Neural cell (in vitro differentiated cells): ENCODE measurements around the gene GPR84. TPM values are rescaled to one million over a fixed set of nuclear protein-coding genes. Genes with fewer than 3 reads are reported as not detected.

Source experiments
- H2AFZ ChIP-seq: fragments of 200-600, 300-800 bp; sonication (generic), shearing (Covaris generic); 2 replicates; pipeline ENCODE4 v1.6.0; 2014; ENCODE audit warnings: low read depth, mild to moderate bottlenecking, antibody characterized with exemption, low read length, moderate library complexity
- H3F3A ChIP-seq: fragments of 200-600 bp; shearing (Covaris generic); 2 replicates; pipeline ENCODE4 v1.6.1; 2016; ENCODE audit warnings: mild to moderate bottlenecking, moderate library complexity, mixed read lengths, antibody characterized with exemption, low read length; ENCODE audit not compliant: insufficient read depth, poor library complexity, severe bottlenecking
- H3K27ac ChIP-seq: fragments of 200-600, 300-800 bp; sonication (generic), shearing (Covaris generic); 2 replicates; pipeline ENCODE4 v1.5.1; 2014; ENCODE audit warnings: mild to moderate bottlenecking, low read length, moderate library complexity
- H3K27me3 ChIP-seq: fragments of 300-800, 200-600 bp; sonication (generic), shearing (Covaris generic); 2 replicates; pipeline ENCODE4 v1.6.0; 2014; ENCODE audit warnings: mild to moderate bottlenecking, low read depth, low read length, moderate library complexity; ENCODE audit not compliant: insufficient read depth
- H3K36me3 ChIP-seq: fragments of 300-800, 200-600 bp; sonication (generic), shearing (Covaris generic); 2 replicates; pipeline ENCODE4 v1.5.1; 2014; ENCODE audit warnings: mild to moderate bottlenecking, antibody characterized with exemption, low read length, moderate library complexity; ENCODE audit not compliant: insufficient read depth
- H3K4me2 ChIP-seq: fragments of 300-800, 200-600 bp; sonication (generic), shearing (Covaris generic); 2 replicates; pipeline ENCODE4 v1.6.0; 2014; ENCODE audit warnings: mild to moderate bottlenecking, low read length
- H3K4me3 ChIP-seq: fragments of 300-800, 200-600 bp; sonication (generic), shearing (Covaris generic); 2 replicates; pipeline ENCODE4 v1.5.1; 2014; ENCODE audit warnings: mild to moderate bottlenecking, low read length, moderate library complexity
- H3K79me2 ChIP-seq: fragments of 200-600 bp; shearing (Covaris generic); replicated peaks from 2 replicates; pipeline ENCODE4 v1.6.0; 2014; ENCODE audit warnings: mild to moderate bottlenecking, low read length, moderate library complexity; ENCODE audit not compliant: insufficient read depth
- H3K9ac ChIP-seq: fragments of 300-800, 200-600 bp; sonication (generic), shearing (Covaris generic); 2 replicates; pipeline ENCODE4 v1.6.1; 2016; ENCODE audit warnings: mild to moderate bottlenecking, low read length, mixed read lengths
- H3K9me2 ChIP-seq: fragments of 200-600 bp; shearing (Covaris generic); 2 replicates; pipeline ENCODE4 v1.6.1; 2016; ENCODE audit warnings: mild to moderate bottlenecking, low read length, mixed read lengths; ENCODE audit not compliant: insufficient read depth
- H3K9me3 ChIP-seq: fragments of 200-600, 300-800 bp; sonication (generic), shearing (Covaris generic); 2 replicates; pipeline ENCODE4 v1.6.1; 2016; ENCODE audit warnings: mild to moderate bottlenecking, mixed run types, low read length, moderate library complexity, mixed read lengths
- H4K20me1 ChIP-seq: fragments of 200-600 bp; shearing (Covaris generic); 2 replicates; pipeline ENCODE4 v1.6.1; 2016; ENCODE audit warnings: mild to moderate bottlenecking, mixed run types; ENCODE audit not compliant: insufficient read depth
- CTCF ChIP-seq: fragments of 450-650 bp; IDR thresholded peaks from 2 replicates; pipeline ENCODE4 v1.5.1; 2014; ENCODE audit warnings: antibody characterized with exemption, mild to moderate bottlenecking, moderate library complexity; ENCODE audit not compliant: poor library complexity, severe bottlenecking
- EP300 ChIP-seq: fragments of 450-650 bp; conservative IDR thresholded peaks from 2 replicates; pipeline ENCODE4 v1.6.1; 2014; ENCODE audit warnings: antibody characterized with exemption, mild to moderate bottlenecking, moderate library complexity; ENCODE audit not compliant: poor library complexity, severe bottlenecking
- EZH2 ChIP-seq: fragments of 200-600, 300-800 bp; shearing (Covaris generic), sonication (generic); IDR thresholded peaks from 2 replicates; pipeline ENCODE4 v1.6.1; 2014; ENCODE audit warnings: antibody characterized with exemption, low read length, borderline replicate concordance, mild to moderate bottlenecking; ENCODE audit not compliant: insufficient read depth, poor library complexity, severe bottlenecking
- MXI1 ChIP-seq: fragments of 450-650 bp; conservative IDR thresholded peaks from 2 replicates; pipeline ENCODE4 v1.6.1; 2014; ENCODE audit warnings: antibody characterized with exemption, mild to moderate bottlenecking; ENCODE audit not compliant: poor library complexity, severe bottlenecking
- POLR2AphosphoS5 ChIP-seq: IDR thresholded peaks from 2 replicates; pipeline ENCODE4 v1.6.1; 2012
- RAD21 ChIP-seq: fragments of 450-650 bp; conservative IDR thresholded peaks from 2 replicates; pipeline ENCODE4 v1.6.1; 2014; ENCODE audit warnings: antibody characterized with exemption, mild to moderate bottlenecking, moderate library complexity
- REST ChIP-seq: IDR thresholded peaks from 2 replicates; pipeline ENCODE4 v1.6.1; 2012; ENCODE audit warnings: borderline replicate concordance
- SMC3 ChIP-seq: fragments of 450-650 bp; conservative IDR thresholded peaks from 2 replicates; pipeline ENCODE4 v1.6.1; 2014; ENCODE audit warnings: antibody characterized with exemption, mild to moderate bottlenecking, moderate library complexity; ENCODE audit not compliant: poor library complexity
- polyA plus RNA-seq: library from polyadenylated mRNA; depleted of rRNA; stranded (reverse); fragments of >200 nt; gene quantifications from 2 replicates; pipeline ENCODE4 v1.2.3, GENCODE V29; 2014

Gene GPR84
- polyA plus RNA-seq, 1 donor from 2014 or later = not detected

- no peaks in the 10 kb centered on the region for H3K27me3 ChIP-seq
- no peaks in the 10 kb centered on the region for H3K36me3 ChIP-seq
- TF ChIP-seq MXI1 (peak; percentile 27), RAD21 (peak; percentile 88), EZH2 (no peak), POLR2AphosphoS5 (no peak), SMC3 (peak; percentile 92), CTCF (peak; percentile 100)
- H3K4me3 ChIP-seq = peak overlapping the region; percentile 63
- H3K9ac ChIP-seq = peak overlapping the region; percentile 55
- no peaks in the 10 kb centered on the region for H3K9me2 ChIP-seq
- peak overlapping the region; percentile 25 for H3K4me2 ChIP-seq
- H3K79me2 ChIP-seq = no peaks in the 10 kb centered on the region
- H4K20me1 ChIP-seq = no peaks in the 10 kb centered on the region
- H2AFZ ChIP-seq = no peak overlapping the region
- no peaks in the 10 kb centered on the region for H3F3A ChIP-seq
- no peaks in the 10 kb centered on the region for H3K9me3 ChIP-seq
- H3K27ac ChIP-seq = no peak overlapping the region
Measured at GRCh38 chr12:54379398-54380201, 15.3 kb upstream of the GPR84 start.

- TF ChIP-seq EP300 = no peak
- no peak for TF ChIP-seq REST
- no peak for TF ChIP-seq POLR2AphosphoS5
- TF ChIP-seq EZH2 = no peak
- Histone ChIP-seq H3F3A (no peaks in the 10 kb centered on the region), H3K79me2 (no peaks in the 10 kb centered on the region), H3K4me3 (peak overlapping the region; percentile 63), H3K27me3 (no peaks in the 10 kb centered on the region), H3K9me2 (no peaks in the 10 kb centered on the region), H3K9me3 (no peaks in the 10 kb centered on the region), H3K36me3 (no peaks in the 10 kb centered on the region), H2AFZ (no peak overlapping the region), H3K9ac (peak overlapping the region; percentile 55), H3K27ac (no peak overlapping the region), H3K4me2 (peak overlapping the region; percentile 53), H4K20me1 (no peaks in the 10 kb centered on the region)
Measured at GRCh38 chr12:54378796-54379397, 14.6 kb upstream of the GPR84 start.
